Vagina (tissue), 2 donors: Measurements from ENCODE around the gene ZNF783.

Source experiments
- POLR2A ChIP-seq, 2 donors: fragments of 450-650 bp; IDR thresholded peaks; one replicate each; pipeline ENCODE4 v1.6.1; 2017; ENCODE audit warnings: antibody characterized with exemption in 2 of 2, mild to moderate bottlenecking in 2 of 2, moderate library complexity in 2 of 2
- POLR2AphosphoS5 ChIP-seq, 2 donors: sonication (generic); formaldehyde crosslinking; IDR thresholded peaks; one replicate each; pipeline ENCODE4 v1.9.0; 2017; ENCODE audit warnings: antibody characterized with exemption in 2 of 2, mild to moderate bottlenecking in 2 of 2, low read depth in 1 of 2; ENCODE audit not compliant: insufficient read depth in 1 of 2
- TF ChIP-seq, protein P1 (sequence below), 3 experiments: fragments of 450-650 bp in 2 of 3; fragments of 200-600 bp in 1 of 3; sonication (generic) in 1 of 3; IDR thresholded peaks; one replicate each; pipeline ENCODE4 v1.5.1; 2017 to 2019; ENCODE audit warnings: antibody characterized with exemption in 3 of 3, mild to moderate bottlenecking in 2 of 3, moderate library complexity in 2 of 3

GRCh38 chr7:149300620-149301285 lies 38.8 kb downstream of the ZNF783 start:
- TF ChIP-seq, protein P1, sequence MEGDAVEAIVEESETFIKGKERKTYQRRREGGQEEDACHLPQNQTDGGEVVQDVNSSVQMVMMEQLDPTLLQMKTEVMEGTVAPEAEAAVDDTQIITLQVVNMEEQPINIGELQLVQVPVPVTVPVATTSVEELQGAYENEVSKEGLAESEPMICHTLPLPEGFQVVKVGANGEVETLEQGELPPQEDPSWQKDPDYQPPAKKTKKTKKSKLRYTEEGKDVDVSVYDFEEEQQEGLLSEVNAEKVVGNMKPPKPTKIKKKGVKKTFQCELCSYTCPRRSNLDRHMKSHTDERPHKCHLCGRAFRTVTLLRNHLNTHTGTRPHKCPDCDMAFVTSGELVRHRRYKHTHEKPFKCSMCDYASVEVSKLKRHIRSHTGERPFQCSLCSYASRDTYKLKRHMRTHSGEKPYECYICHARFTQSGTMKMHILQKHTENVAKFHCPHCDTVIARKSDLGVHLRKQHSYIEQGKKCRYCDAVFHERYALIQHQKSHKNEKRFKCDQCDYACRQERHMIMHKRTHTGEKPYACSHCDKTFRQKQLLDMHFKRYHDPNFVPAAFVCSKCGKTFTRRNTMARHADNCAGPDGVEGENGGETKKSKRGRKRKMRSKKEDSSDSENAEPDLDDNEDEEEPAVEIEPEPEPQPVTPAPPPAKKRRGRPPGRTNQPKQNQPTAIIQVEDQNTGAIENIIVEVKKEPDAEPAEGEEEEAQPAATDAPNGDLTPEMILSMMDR (IDR thresholded peaks at IDR 0.05), result no peak
- no peak for TF ChIP-seq POLR2A (IDR thresholded peaks at IDR 0.05)
- TF ChIP-seq POLR2AphosphoS5 (IDR thresholded peaks at IDR 0.05; ENCODE audit: insufficient read depth in 1 of 2, low read depth in 1 of 2), result no peak
